WERI-Rb-1 (cell line): Measurements from ENCODE around the gene NKX1-1.

Experiments
- DNase-seq: peaks from one replicate; pipeline ENCODE4 v3.0.0-alpha.2; 2020
- H3K27ac ChIP-seq: fragments of 250-450 bp; sonication (Bioruptor Pico); 2 replicates; pipeline ENCODE4 v1.5.1; 2020; ENCODE audit warnings: mild to moderate bottlenecking, moderate library complexity
- H3K27me3 ChIP-seq: fragments of 250-450 bp; sonication (Bioruptor Pico); 2 replicates; pipeline ENCODE4 v1.5.1; 2021; ENCODE audit warnings: mild to moderate bottlenecking, low read depth, moderate library complexity; ENCODE audit not compliant: insufficient read depth, severe bottlenecking
- H3K36me3 ChIP-seq: fragments of 250-450 bp; sonication (Bioruptor Pico); 2 replicates; pipeline ENCODE4 v1.5.1; 2020; ENCODE audit warnings: mild to moderate bottlenecking, moderate library complexity
- H3K4me3 ChIP-seq: 2 replicates; pipeline ENCODE4 v1.5.1; 2011; ENCODE audit warnings: low read depth, mild to moderate bottlenecking, control low read depth, low read length
- H3K9me3 ChIP-seq: fragments of 250-450 bp; sonication (Bioruptor Pico); 2 replicates; pipeline ENCODE4 v1.5.1; 2021; ENCODE audit warnings: mild to moderate bottlenecking, moderate library complexity; ENCODE audit not compliant: severe bottlenecking
- TF ChIP-seq, protein P1 (sequence below): IDR thresholded peaks from 2 replicates; pipeline ENCODE4 v1.5.1; 2011; ENCODE audit warnings: low read depth, mild to moderate bottlenecking, control low read depth, inconsistent platforms, low read length

The NKX1-1 gene

DNA sequence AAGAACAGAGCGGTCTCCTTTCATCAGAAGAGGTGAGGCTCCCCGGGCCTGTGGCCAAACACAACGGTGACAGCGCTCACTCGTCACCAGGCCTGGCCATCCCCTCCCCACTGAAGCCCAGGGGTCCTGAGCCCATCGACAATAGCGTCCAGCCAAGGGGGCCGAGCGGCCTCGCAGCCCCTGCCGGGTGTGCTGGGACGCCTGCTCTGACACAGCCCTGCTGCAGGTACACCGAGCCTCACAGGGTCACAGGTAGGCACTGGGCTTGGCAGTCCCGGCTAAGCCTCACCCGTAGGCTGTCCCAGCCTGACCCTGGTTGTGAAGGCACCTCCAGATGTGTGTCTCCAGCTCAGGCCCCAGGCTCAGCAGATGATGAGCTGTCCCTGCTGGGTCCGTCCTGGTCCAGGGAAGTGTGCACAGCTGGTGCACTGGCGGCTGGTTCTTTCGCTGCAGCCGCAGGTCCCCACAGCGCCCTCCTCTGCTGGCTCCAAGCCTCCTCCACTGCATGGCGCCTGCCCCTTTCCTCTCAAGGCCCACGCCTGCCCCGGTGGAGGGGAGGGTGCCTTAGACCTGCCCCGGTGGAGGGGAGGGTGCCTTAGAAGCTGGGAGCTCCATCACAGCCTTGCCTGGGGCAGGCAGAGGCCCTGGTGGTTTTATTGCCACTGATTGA is 37.7 kb downstream of the NKX1-1 start:
- Histone ChIP-seq H3K27ac (peak overlapping the region; percentile 8; the same call in 1 of the 2 replicates), H3K27me3 (no peaks in the 10 kb centered on the region), H3K36me3 (peaks cover 6% of the 10 kb centered on the region; the same call in 1 of the 2 replicates), H3K9me3 (peaks cover 5% of the 10 kb centered on the region), H3K4me3 (no peak overlapping the region)
- TF ChIP-seq, protein P1, sequence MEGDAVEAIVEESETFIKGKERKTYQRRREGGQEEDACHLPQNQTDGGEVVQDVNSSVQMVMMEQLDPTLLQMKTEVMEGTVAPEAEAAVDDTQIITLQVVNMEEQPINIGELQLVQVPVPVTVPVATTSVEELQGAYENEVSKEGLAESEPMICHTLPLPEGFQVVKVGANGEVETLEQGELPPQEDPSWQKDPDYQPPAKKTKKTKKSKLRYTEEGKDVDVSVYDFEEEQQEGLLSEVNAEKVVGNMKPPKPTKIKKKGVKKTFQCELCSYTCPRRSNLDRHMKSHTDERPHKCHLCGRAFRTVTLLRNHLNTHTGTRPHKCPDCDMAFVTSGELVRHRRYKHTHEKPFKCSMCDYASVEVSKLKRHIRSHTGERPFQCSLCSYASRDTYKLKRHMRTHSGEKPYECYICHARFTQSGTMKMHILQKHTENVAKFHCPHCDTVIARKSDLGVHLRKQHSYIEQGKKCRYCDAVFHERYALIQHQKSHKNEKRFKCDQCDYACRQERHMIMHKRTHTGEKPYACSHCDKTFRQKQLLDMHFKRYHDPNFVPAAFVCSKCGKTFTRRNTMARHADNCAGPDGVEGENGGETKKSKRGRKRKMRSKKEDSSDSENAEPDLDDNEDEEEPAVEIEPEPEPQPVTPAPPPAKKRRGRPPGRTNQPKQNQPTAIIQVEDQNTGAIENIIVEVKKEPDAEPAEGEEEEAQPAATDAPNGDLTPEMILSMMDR, result peak; percentile 67
- no peak for DNase-seq

DNA sequence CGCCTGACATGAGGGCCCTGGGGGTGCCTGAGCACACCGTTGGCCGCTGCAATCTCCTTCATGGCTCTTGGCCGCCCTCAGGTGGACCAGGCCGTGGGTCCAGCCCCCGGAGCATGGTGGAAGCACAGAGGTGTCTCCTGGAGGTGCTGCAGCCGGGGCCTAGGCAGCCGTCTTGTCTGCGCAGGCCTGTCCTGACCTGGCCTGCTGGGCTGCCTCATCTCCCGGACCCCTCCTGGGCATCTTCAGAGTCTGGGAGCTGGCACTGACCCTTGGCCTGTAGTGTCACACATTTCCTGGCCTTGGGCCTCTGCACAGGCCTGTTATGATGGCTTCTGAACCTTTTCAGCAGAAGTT is 38.3 kb downstream of the NKX1-1 start:
- no peaks in the 10 kb centered on the region for H3K27me3 ChIP-seq
- no peak overlapping the region for H3K27ac ChIP-seq

DNA sequence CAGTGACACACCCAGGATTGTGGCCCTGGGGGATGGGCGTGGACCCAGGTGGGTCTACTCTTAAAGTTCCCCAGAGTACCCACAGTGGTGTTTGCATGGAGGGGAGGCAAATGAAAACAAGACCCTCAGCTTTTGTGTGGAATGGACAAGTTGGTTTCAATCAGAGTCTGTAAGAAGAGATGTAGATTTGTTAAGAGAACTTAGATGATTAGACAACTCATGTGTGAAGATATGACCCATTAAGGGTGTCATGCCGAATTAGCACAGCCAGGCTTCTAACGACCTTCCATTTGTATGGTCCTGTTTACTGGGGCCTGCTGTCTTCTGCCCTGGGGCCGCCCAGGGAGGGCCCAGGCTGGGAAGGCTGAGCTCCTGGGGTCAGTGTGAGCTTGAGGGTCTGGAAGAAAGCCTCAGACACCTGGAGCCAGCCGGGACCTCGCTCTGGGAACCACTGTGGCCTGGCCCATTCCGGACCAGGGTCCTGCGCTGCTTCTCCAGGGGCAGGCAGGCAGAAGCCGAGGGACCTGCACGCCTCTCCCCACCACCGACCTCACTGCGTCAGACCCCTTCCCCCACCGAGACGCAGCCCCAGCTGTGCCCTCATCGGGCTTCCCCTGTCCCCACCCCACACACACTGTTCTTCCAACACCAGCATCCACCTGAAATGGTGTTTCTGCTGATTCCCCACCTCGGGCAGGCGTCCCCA is 38.9 kb downstream of the NKX1-1 start:
- H3K36me3 ChIP-seq, result peaks cover 6% of the 10 kb centered on the region; the same call in 1 of the 2 replicates
- H3K27me3 ChIP-seq, result no peaks in the 10 kb centered on the region
- no peak overlapping the region for H3K4me3 ChIP-seq
- no peak overlapping the region for H3K27ac ChIP-seq
- TF ChIP-seq, protein P1, result no peak
- no peak for DNase-seq
- no peaks in the 10 kb centered on the region for H3K9me3 ChIP-seq

More for the DNA sequence above, 38.3 kb downstream of the NKX1-1 start:
- TF ChIP-seq, protein P1, result 0 out of 2 replicates have a peak, but pooled peaks have one; percentile 16
- no peak for DNase-seq
- Histone ChIP-seq H3K4me3 (no peak overlapping the region), H3K9me3 (peaks cover 1% of the 10 kb centered on the region), H3K36me3 (peaks cover 6% of the 10 kb centered on the region; the same call in 1 of the 2 replicates)

DNA sequence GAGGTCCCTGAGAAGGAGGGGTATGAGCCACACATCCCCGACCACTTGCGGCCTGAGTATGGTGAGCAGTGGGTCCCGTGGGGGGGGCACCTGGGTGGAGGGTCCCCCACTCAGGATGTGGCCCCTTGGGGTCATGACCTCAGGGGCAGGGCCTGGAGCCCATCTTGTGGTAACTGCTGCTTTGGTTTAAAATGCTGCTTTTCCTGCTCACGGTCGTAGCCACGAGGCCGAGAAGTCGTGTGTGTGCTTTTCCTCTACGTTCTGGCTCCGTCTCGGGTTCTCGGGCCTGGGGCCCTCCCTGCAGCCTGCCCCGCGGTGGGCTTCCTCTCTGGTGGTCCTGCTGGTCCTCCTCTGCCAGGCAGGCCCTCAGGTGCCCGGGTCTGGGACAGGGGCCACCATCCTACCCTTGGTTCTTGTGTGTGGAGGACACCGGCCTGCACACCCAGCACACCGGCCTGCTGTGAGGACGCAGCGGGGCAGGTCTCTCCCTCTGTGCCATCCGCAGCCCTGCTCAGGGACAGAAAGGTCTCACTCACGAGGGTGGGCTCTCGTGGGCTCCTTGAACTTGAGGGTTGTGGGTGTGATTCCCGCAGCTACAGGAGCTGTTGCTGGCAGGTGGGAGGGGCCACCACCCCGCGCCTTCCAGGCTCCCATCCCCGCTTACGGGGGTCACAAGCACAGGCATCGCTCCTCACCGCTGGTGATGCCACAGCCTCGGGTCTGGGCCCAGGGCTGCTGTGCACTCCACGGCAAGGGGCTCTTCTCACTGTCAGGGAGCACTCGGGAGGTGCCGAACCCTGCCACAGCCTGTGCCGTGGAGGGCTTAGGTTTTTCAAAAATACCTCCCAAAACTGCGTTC is 39.6 kb downstream of the NKX1-1 start:
- Histone ChIP-seq H3K27ac (no peak overlapping the region), H3K27me3 (no peaks in the 10 kb centered on the region), H3K4me3 (no peak overlapping the region), H3K9me3 (no peaks in the 10 kb centered on the region), H3K36me3 (peaks cover 6% of the 10 kb centered on the region; the same call in 1 of the 2 replicates)
- TF ChIP-seq, protein P1, result no peak
- DNase-seq, result no peak

DNA sequence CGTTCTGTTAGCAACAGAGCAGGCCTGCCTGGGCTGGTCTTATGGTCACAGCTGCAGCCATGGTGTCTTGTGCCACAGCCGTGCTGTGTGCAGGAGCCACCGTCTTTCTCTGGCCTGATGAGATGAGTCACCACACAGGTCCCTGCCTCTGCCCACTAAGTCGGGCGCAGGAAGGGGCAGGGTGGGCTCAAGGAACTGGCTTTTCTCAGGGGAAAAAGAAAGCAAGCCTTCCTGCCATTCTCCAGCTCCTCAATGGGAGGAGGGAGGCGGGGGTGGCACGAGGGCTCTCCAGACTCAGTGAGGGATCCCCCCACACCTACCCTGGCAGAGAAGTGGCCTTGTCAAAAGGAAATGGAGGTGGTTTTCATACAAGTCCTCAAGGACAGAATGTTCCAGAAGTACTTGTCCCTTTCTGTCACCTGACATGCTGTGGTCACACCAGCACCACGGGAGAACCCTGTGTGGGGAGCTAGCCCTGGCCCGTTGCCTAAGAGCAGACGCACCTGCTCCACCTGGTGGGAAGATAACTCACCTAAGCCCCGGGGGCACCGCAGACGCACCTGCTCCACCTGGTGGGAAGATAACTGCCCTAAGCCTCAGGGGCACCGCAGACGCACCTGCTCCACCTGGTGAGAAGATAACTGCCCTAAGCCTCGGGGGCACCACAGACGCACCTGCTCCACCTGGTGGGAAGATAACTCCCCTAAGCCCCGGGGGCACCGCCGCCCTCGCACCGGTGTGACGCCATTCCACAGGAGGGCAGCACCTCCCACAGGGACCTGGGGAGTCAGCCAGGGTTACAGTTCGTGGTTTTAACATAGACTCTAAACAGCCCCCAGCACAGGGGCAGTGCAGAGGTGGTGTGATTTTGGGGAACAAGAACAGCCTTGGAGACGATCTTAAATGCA is 40.7 kb downstream of the NKX1-1 start:
- Histone ChIP-seq H3K4me3 (no peak overlapping the region), H3K27ac (no peak overlapping the region), H3K36me3 (peaks cover 6% of the 10 kb centered on the region; the same call in 1 of the 2 replicates), H3K27me3 (no peaks in the 10 kb centered on the region), H3K9me3 (no peaks in the 10 kb centered on the region)
- TF ChIP-seq, protein P1, result peak; percentile 46; the same call in 1 of the 2 replicates
- no peak for DNase-seq
